Neural cell (in vitro differentiated cells): ENCODE measurements around the gene ABCC8.

Experiments used
- CTCF ChIP-seq: fragments of 450-650 bp; IDR thresholded peaks from 2 replicates; pipeline ENCODE4 v1.5.1; 2014; ENCODE audit warnings: antibody characterized with exemption, mild to moderate bottlenecking, moderate library complexity; ENCODE audit not compliant: poor library complexity, severe bottlenecking
- EZH2 ChIP-seq: fragments of 200-600, 300-800 bp; shearing (Covaris generic), sonication (generic); IDR thresholded peaks from 2 replicates; pipeline ENCODE4 v1.6.1; 2014; ENCODE audit warnings: antibody characterized with exemption, low read length, borderline replicate concordance, mild to moderate bottlenecking; ENCODE audit not compliant: insufficient read depth, poor library complexity, severe bottlenecking
- POLR2AphosphoS5 ChIP-seq: IDR thresholded peaks from 2 replicates; pipeline ENCODE4 v1.6.1; 2012
- REST ChIP-seq: IDR thresholded peaks from 2 replicates; pipeline ENCODE4 v1.6.1; 2012; ENCODE audit warnings: borderline replicate concordance
- TAF1 ChIP-seq: IDR thresholded peaks from 2 replicates; pipeline ENCODE4 v1.6.1; 2012; ENCODE audit warnings: low read depth

GRCh38 chr11:17449158-17449557 is 27.5 kb downstream of the ABCC8 start:
- TF ChIP-seq POLR2AphosphoS5 (no peak), CTCF (no peak), REST (no peak), EZH2 (no peak), TAF1 (no peak)
